Measurements from ENCODE around the gene GPN3. TPM values are rescaled to one million over a fixed set of nuclear protein-coding genes. Genes with fewer than 3 reads are reported as not detected.
"Not testable (repeated sequence)": the region's sequence is repeated elsewhere in the genome, so short reads cannot be mapped to it uniquely, and the experiment has no call there.

The GPN3 gene
- total and polyA plus RNA-seq, 2 of the 8 experiments (the other 6 are each of a cell fraction or from before 2014, with no cell fraction given) = 49.7 to 52.9 TPM

- TF ChIP-seq BACH1 (IDR thresholded peaks at IDR 0.05; ENCODE audit: low read length) (no peak), E2F6 (IDR thresholded peaks at IDR 0.05) (no peak), PHF8 (conservative IDR thresholded peaks at IDR 0.05; ENCODE audit: low read depth, low read length) (no peak), USF2 (IDR thresholded peaks at IDR 0.05; ENCODE audit: low read length) (no peak), TEAD4 (IDR thresholded peaks at IDR 0.05; ENCODE audit: low read depth, low read length) (no peak)
These were observed 46.8 kb downstream of the GPN3 start (continued) for GRCh38 chr12:110421159-110421661.

GRCh38 chr12:110420644-110421043, 47.4 kb downstream of the GPN3 start:
- not testable (repeated sequence) for H3K27me3 ChIP-seq (replicated peaks in 1 of 4; ENCODE audit: control insufficient read depth in 3 of 4, extremely low read depth in 1 of 4, insufficient read depth in 3 of 4, low read length in 3 of 4); H2BK20ac ChIP-seq (ENCODE audit: low read length); H3K79me2 ChIP-seq (ENCODE audit: control insufficient read depth in 1 of 2, insufficient read depth in 2 of 2, low read length in 2 of 2); H3K79me1 ChIP-seq (ENCODE audit: low read depth, low read length); H3K23ac ChIP-seq (ENCODE audit: insufficient read length); H4K20me1 ChIP-seq (replicated peaks in 1 of 2; ENCODE audit: control insufficient read depth in 1 of 2, insufficient read depth in 2 of 2, low read length in 2 of 2); H3K27ac ChIP-seq (ENCODE audit: low read depth, low read length); H3K4ac ChIP-seq (replicated peaks; ENCODE audit: insufficient read length, low read depth, low read length); H3K36me3 ChIP-seq (ENCODE audit: control insufficient read depth in 2 of 4, insufficient read depth in 4 of 4, low read length in 3 of 4); H2AFZ ChIP-seq (ENCODE audit: low read length); H4K91ac ChIP-seq (replicated peaks; ENCODE audit: insufficient read length, low read length); H3K4me1 ChIP-seq (replicated peaks in 1 of 4; ENCODE audit: control insufficient read depth in 3 of 4, insufficient read depth in 4 of 4, low read length in 3 of 4); H3K4me3 ChIP-seq (ENCODE audit: extremely low read depth in 1 of 4, insufficient read depth in 2 of 4, low read depth in 3 of 4, low read length in 4 of 4); H2BK15ac ChIP-seq (ENCODE audit: low read length); H2AK5ac ChIP-seq (ENCODE audit: low read depth, low read length); H4K5ac ChIP-seq (ENCODE audit: insufficient read length, low read depth, low read length); H3K14ac ChIP-seq (ENCODE audit: insufficient read length); DNase-seq (ENCODE audit: low read depth in 1 of 2, low spot score in 2 of 2); H3K23me2 ChIP-seq (ENCODE audit: low read depth, low read length); H2BK5ac ChIP-seq (ENCODE audit: low read depth, low read length); H2BK12ac ChIP-seq (ENCODE audit: low read depth, low read length); H3K56ac ChIP-seq (replicated peaks; ENCODE audit: insufficient read length, low read depth, low read length); H2BK120ac ChIP-seq (replicated peaks; ENCODE audit: low read depth, low read length); H3K18ac ChIP-seq (ENCODE audit: extremely low read depth, low read length); H3K9me3 ChIP-seq (ENCODE audit: insufficient read depth in 2 of 2, low read depth in 1 of 2, low read length in 1 of 2); H4K8ac ChIP-seq (ENCODE audit: extremely low read depth, insufficient read depth, low read length); FAIRE-seq; H3K9ac ChIP-seq (replicated peaks in 1 of 4; ENCODE audit: extremely low read depth in 1 of 4, low read depth in 3 of 4, low read length in 3 of 4); H3K4me2 ChIP-seq (ENCODE audit: insufficient read depth in 1 of 2, low read depth in 2 of 2, low read length in 2 of 2)
- WGBS, 2 experiments (ENCODE audit: extremely low coverage in 1 of 2, insufficient coverage in 1 of 2, insufficient read length in 1 of 2, insufficient replicate concordance in 2 of 2, low coverage in 1 of 2, low lambda C conversion rate in 2 of 2, missing lambda C conversion rate in 1 of 2) = 90% methylated on average over 1 of the region's 1 CpG; no CpG with 5 or more reads in 1 of the 2 experiments
- POLR2A ChIA-PET (ENCODE audit: partially characterized antibody) = interaction anchor here (0.6 to 1.3 kb wide), 3 partner anchors 11 to 54 kb away, joined by 3 to 5 read pairs (median 3); no protein-coding TSS in a partner anchor
- CTCF ChIA-PET (ENCODE audit: partially characterized antibody) = interaction anchor here (0.6 to 3.1 kb wide), 5 partner anchors 11 to 1011 kb away, joined by 3 to 21 read pairs (median 3); no protein-coding TSS in a partner anchor

Data from H1 (cell line).